Smooth muscle cell (in vitro differentiated cells): ENCODE results near the gene KRT33B. TPM values are rescaled to one million over a fixed set of nuclear protein-coding genes. Genes with fewer than 3 reads are reported as not detected.

Experiments used
- DNase-seq: peaks from one replicate; lab custom pipeline; 2025; ENCODE audit not compliant: unreplicated experiment; lab: John Stamatoyannopoulos, UW
- H2AFZ ChIP-seq: fragments of 200-600 bp; sonication (generic); 2 replicates; pipeline ENCODE4 v1.6.0; 2016; ENCODE audit warnings: antibody characterized with exemption, low read depth, mild to moderate bottlenecking
- H3F3A ChIP-seq: fragments of 200-600 bp; sonication (generic); 2 replicates; pipeline ENCODE4 v1.6.0; 2017; ENCODE audit warnings: antibody characterized with exemption, low read depth
- H3K27ac ChIP-seq: fragments of 200-600 bp; sonication (generic); 2 replicates; pipeline ENCODE4 v1.5.1; 2016; ENCODE audit warnings: low read depth, mild to moderate bottlenecking
- H3K27me3 ChIP-seq: fragments of 200-600 bp; sonication (generic); 2 replicates; pipeline ENCODE4 v1.6.1; 2016; ENCODE audit warnings: low read depth, mild to moderate bottlenecking
- H3K36me3 ChIP-seq: fragments of 200-600 bp; sonication (generic); 2 replicates; pipeline ENCODE4 v1.5.1; 2016; ENCODE audit warnings: low read depth
- H3K4me1 ChIP-seq: fragments of 200-600 bp; sonication (generic); 2 replicates; pipeline ENCODE4 v1.5.1; 2016; ENCODE audit warnings: low read depth
- H3K4me2 ChIP-seq: fragments of 200-600 bp; sonication (generic); 2 replicates; pipeline ENCODE4 v1.6.0; 2016; ENCODE audit warnings: mild to moderate bottlenecking
- H3K4me3 ChIP-seq: fragments of 200-600 bp; sonication (generic); 2 replicates; pipeline ENCODE4 v1.5.1; 2016; ENCODE audit warnings: mild to moderate bottlenecking
- H3K79me2 ChIP-seq: fragments of 200-600 bp; sonication (generic); 2 replicates; pipeline ENCODE4 v1.6.0; 2016; ENCODE audit warnings: low read depth, mild to moderate bottlenecking
- H3K9ac ChIP-seq: fragments of 200-600 bp; sonication (generic); 2 replicates; pipeline ENCODE4 v1.6.0; 2016; ENCODE audit warnings: low read depth
- H3K9me3 ChIP-seq: fragments of 200-600 bp; sonication (generic); replicated peaks from 2 replicates; pipeline ENCODE4 v1.5.1; 2016; ENCODE audit warnings: low read depth
- H4K20me1 ChIP-seq: fragments of 200-600 bp; sonication (generic); 2 replicates; pipeline ENCODE4 v1.6.0; 2016; ENCODE audit warnings: low read depth
- WGBS: methylation state at CpG from one replicate; pipeline ENCODE4 v1.1.7; 2016; ENCODE audit warnings: low lambda C conversion rate; 5-methylcytosine and 5-hydroxymethylcytosine counted together
- polyA plus RNA-seq: library from polyadenylated mRNA; unstranded; fragments of >200 nt; fragmentation: Nextera tagmentation; extraction: Ambion mirVana; gene quantifications from 2 replicates; pipeline ENCODE4 v1.2.1, GENCODE V29; 2016
- total RNA-seq: library from RNA; depleted of rRNA; stranded (reverse); fragments of >200 nt; gene quantifications from 2 replicates; pipeline ENCODE4 v1.2.3, GENCODE V29; 2014
- TF ChIP-seq, protein P1 (sequence below): fragments of 200-600 bp; sonication (generic); IDR thresholded peaks from 2 replicates; pipeline ENCODE4 v1.5.1; 2017; ENCODE audit warnings: borderline replicate concordance, mild to moderate bottlenecking, antibody characterized with exemption; ENCODE audit not compliant: insufficient read depth, poor library complexity, severe bottlenecking

KRT33B gene
- total and polyA plus RNA-seq, 2 experiments from 2014 or later = 1.1 to 2.7 TPM

DNA sequence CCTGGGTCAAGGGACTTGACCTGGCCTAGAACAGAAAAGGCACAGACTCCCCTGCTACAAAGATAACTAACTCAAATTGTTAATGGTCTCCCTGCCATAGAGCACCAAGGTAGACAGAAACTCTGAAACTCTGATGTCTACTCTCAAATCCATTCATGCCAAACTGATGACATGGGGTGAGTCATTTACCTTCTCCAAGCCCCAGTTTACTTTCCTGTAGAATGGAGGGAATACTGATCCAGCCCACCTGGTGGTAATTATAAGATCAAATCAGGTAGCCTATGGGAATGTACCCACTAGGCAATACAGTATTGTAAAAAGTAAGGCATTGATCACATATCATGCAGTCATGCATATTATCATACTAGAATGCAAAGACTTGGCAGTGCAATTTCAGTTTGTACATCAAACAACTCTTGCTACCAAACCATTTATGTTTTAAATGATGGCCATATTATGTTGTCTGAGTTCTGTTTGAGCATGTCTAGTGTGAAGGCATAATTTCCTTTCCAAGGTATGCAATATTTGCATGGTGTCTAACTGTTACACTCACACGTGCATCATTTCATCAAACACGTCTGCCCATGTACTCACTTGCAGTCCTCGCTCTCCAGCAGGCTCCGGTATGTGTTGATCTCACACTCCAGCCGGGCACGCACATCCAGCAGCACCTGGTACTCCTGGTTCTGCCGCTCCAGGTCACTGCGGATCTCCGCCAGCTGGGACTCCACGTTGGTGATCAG is 24.8 kb upstream of the KRT33B start:
- Histone ChIP-seq H3K4me2 (no peak overlapping the region), H3K27ac (no peak overlapping the region), H3F3A (no peaks in the 10 kb centered on the region), H3K9me3 (no peaks in the 10 kb centered on the region), H2AFZ (no peak overlapping the region), H3K4me1 (no peaks in the 10 kb centered on the region), H3K27me3 (no peaks in the 10 kb centered on the region), H3K36me3 (no peaks in the 10 kb centered on the region), H3K9ac (no peak overlapping the region), H3K79me2 (no peaks in the 10 kb centered on the region), H4K20me1 (no peaks in the 10 kb centered on the region), H3K4me3 (no peak overlapping the region)
- TF ChIP-seq, protein P1, sequence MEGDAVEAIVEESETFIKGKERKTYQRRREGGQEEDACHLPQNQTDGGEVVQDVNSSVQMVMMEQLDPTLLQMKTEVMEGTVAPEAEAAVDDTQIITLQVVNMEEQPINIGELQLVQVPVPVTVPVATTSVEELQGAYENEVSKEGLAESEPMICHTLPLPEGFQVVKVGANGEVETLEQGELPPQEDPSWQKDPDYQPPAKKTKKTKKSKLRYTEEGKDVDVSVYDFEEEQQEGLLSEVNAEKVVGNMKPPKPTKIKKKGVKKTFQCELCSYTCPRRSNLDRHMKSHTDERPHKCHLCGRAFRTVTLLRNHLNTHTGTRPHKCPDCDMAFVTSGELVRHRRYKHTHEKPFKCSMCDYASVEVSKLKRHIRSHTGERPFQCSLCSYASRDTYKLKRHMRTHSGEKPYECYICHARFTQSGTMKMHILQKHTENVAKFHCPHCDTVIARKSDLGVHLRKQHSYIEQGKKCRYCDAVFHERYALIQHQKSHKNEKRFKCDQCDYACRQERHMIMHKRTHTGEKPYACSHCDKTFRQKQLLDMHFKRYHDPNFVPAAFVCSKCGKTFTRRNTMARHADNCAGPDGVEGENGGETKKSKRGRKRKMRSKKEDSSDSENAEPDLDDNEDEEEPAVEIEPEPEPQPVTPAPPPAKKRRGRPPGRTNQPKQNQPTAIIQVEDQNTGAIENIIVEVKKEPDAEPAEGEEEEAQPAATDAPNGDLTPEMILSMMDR = no peak
- DNase-seq = no peak
- 92% methylated on average over 10 of the region's 10 CpGs for WGBS

DNA sequence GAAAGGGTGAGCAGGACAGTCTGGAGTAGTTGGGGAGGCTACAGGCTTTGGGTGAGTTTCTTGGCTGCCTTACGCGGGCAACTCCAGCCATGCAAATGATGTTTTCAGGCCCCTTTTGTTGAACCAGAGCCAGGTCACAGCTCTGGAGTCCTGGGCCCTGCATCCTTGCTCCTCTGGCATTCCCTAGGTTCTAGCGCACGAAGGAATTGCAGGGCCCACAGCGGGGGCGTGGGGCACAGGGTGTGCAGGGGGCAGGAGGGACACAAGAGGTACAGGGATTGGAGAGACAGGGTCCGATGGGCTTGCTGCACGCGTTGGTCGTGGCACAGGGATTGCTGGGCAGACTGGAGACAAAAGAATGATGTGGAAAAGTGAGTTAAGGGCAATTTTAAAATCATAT is 24.2 kb upstream of the KRT33B start:
- H3K79me2 ChIP-seq = no peaks in the 10 kb centered on the region
- H4K20me1 ChIP-seq = no peaks in the 10 kb centered on the region
- no peaks in the 10 kb centered on the region for H3K9me3 ChIP-seq
- H3K4me3 ChIP-seq = no peak overlapping the region
- H3K27me3 ChIP-seq = no peaks in the 10 kb centered on the region
- H3K36me3 ChIP-seq = no peaks in the 10 kb centered on the region
- H3K27ac ChIP-seq = no peak overlapping the region
- TF ChIP-seq, protein P1 = no peak
- 97% methylated on average over 10 of the region's 10 CpGs for WGBS
- no peak overlapping the region for H3K4me2 ChIP-seq
- no peaks in the 10 kb centered on the region for H3K4me1 ChIP-seq
- no peak overlapping the region for H3K9ac ChIP-seq
- no peak overlapping the region for H2AFZ ChIP-seq
- no peaks in the 10 kb centered on the region for H3F3A ChIP-seq
- DNase-seq = no peak

DNA sequence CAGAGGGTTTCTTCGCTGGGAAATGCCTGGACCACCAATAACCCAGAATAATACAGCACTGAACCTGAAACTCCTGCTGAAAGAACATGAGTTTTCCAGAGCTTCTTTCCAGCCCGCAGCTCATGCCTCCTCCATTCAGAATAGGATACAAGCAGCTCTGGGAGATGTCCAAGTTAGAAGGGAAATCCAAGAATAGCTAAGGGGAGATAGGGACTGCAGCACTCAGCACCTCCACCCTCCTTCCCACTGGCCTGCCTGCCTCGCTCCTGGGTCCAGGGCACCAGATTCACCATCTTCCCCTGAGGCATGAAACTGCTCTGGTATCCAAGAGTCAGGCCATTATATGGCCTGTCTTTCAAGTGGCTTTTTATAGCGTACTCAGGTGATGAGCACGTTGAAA is 23.7 kb upstream of the KRT33B start:
- Histone ChIP-seq H3K27me3 (no peaks in the 10 kb centered on the region), H3K9ac (no peak overlapping the region), H3K4me1 (no peaks in the 10 kb centered on the region), H3K36me3 (no peaks in the 10 kb centered on the region), H3K4me3 (no peak overlapping the region), H3F3A (no peaks in the 10 kb centered on the region), H2AFZ (no peak overlapping the region), H4K20me1 (no peaks in the 10 kb centered on the region), H3K9me3 (no peaks in the 10 kb centered on the region), H3K79me2 (no peaks in the 10 kb centered on the region), H3K27ac (no peak overlapping the region), H3K4me2 (no peak overlapping the region)
- DNase-seq = no peak
- TF ChIP-seq, protein P1 = no peak
- 84% methylated on average over 5 of the region's 5 CpGs for WGBS

DNA sequence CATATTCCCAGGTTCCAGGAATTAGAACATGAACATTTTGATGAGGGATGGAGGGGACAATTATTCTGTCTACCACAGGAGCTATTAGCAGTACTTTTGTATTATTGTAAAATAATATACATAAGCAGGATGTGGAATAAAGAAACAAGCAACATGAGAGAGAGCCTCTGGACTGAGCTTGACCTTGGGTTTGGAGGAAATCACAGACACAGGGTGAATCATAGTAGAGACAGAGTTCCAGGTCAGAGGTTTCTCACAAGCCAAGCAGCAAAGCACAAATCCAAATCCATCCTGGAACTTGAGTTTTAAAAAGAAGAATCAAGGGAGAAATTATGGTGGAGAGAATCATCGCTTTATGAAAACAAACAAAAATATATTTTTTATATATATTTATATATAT is 22.7 kb upstream of the KRT33B start:
- H3K9me3 ChIP-seq = no peaks in the 10 kb centered on the region
- H3K36me3 ChIP-seq = no peaks in the 10 kb centered on the region
- no peak overlapping the region for H3K9ac ChIP-seq
- H3K4me1 ChIP-seq = no peaks in the 10 kb centered on the region
- H2AFZ ChIP-seq = no peak overlapping the region
- H3K4me2 ChIP-seq = no peak overlapping the region
- TF ChIP-seq, protein P1 = no peak
- H3K27ac ChIP-seq = no peak overlapping the region
- no peaks in the 10 kb centered on the region for H3K79me2 ChIP-seq
- 100% methylated on average over 1 of the region's 1 CpG for WGBS
- no peak overlapping the region for H3K4me3 ChIP-seq
- H4K20me1 ChIP-seq = no peaks in the 10 kb centered on the region
- H3K27me3 ChIP-seq = no peaks in the 10 kb centered on the region
- no peaks in the 10 kb centered on the region for H3F3A ChIP-seq
- DNase-seq = no peak
